Epithelial cell of proximal tubule (primary cell): ENCODE results near the gene FRMD1. TPM values are rescaled to one million over a fixed set of nuclear protein-coding genes. Genes with fewer than 3 reads are reported as not detected.
"Not testable (repeated sequence)": the region's sequence is repeated elsewhere in the genome, so short reads cannot be mapped to it uniquely, and the experiment has no call there.

ENCODE experiments used
- DNase-seq: peaks from one replicate; pipeline ENCODE4 v3.0.0-alpha.2; 2011; ENCODE audit warnings: low read depth
- H3K4me3 ChIP-seq: 2 replicates; pipeline ENCODE4 v1.5.1; 2011; ENCODE audit warnings: low read depth, mild to moderate bottlenecking, low read length
- total RNA-seq: library from RNA; depleted of rRNA; stranded (reverse); fragments of >200 nt; gene quantifications from 2 replicates; pipeline ENCODE4 v1.2.3, GENCODE V29; 2015
- TF ChIP-seq, protein P1 (sequence below): conservative IDR thresholded peaks from 2 replicates; pipeline ENCODE4 v1.5.1; 2012; ENCODE audit warnings: low read depth, mild to moderate bottlenecking, low read length

The FRMD1 gene
- total RNA-seq, 1 donor from 2014 or later, result not detected

DNA sequence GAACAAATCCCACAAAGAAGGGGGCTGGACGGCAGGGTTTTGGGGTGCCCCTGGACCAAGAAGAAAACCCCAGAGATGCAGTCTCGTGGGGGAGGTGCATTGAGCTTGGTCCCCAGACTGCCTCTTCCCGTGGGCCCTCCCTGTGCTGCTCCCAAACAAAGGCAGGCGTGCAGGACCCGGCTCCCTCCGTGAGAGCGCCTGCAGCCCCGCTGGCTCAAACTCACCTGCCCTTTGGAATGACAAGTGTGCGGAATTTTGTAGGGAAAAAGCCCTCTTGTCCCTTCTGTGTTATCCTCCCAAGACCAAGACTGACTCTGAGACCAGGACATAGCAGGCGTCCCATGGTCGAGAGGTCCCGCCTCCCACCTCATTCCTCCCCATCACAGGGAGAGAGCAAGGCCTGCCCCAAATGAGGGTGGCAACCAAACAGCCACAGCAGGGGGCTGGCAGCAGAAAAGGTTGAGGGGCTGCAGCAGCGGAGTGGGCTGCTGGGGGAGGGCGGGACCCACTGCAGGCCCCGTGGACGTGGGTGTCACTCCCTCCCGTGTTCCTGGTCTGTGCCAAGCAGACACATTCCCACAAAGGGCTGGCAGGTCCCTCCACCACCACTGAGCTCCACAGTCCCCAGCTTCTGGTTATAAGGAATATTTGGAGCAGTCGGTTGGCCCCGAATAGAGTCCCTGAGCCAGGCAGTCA is 5.6 kb upstream of the FRMD1 start:
- H3K4me3 ChIP-seq, result no peak overlapping the region
- no peak for DNase-seq
- TF ChIP-seq, protein P1, sequence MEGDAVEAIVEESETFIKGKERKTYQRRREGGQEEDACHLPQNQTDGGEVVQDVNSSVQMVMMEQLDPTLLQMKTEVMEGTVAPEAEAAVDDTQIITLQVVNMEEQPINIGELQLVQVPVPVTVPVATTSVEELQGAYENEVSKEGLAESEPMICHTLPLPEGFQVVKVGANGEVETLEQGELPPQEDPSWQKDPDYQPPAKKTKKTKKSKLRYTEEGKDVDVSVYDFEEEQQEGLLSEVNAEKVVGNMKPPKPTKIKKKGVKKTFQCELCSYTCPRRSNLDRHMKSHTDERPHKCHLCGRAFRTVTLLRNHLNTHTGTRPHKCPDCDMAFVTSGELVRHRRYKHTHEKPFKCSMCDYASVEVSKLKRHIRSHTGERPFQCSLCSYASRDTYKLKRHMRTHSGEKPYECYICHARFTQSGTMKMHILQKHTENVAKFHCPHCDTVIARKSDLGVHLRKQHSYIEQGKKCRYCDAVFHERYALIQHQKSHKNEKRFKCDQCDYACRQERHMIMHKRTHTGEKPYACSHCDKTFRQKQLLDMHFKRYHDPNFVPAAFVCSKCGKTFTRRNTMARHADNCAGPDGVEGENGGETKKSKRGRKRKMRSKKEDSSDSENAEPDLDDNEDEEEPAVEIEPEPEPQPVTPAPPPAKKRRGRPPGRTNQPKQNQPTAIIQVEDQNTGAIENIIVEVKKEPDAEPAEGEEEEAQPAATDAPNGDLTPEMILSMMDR, result no peak

- DNase-seq, result no peak
- TF ChIP-seq, protein P1, result no peak
- H3K4me3 ChIP-seq, result no peak overlapping the region
Measured at GRCh38 chr6:168083514-168083885, 4.5 kb upstream of the FRMD1 start.

GRCh38 chr6:168082860-168083513 is 4.0 kb upstream of the FRMD1 start:
- DNase-seq, result no peak
- no peak overlapping the region for H3K4me3 ChIP-seq
- TF ChIP-seq, protein P1, result no peak

DNA sequence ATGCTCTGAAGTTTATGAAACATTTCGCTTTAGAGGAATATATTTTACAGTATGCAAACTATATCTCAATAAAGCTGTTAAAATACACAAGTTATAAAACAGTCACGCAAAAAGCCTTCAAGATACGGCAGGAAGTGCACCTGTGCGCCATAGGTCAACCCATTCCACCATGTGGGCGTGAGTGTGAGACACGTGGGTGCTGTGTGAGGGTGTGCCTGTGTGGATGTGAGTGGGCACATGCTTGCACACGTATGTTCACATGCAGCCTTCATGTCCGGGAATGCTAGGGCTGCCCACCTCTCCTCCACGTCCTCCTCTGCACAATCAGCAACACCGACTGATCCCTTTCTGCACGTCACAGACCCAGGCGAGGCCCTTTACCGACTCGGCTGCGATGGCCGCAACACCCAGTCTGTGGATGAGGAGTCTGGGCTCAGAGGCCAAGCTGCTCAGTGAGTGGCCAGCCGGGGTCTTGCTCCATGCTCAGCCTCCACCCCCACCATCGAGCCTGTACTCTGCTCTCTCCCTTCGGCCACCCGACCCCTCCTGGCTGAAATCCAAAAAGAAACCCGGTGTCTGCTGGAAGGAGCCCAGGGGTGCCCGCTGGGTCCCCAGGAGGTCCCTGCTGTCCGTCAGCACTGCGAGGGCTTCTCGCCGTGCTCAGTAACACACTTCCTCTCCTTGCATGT is 3.0 kb upstream of the FRMD1 start:
- TF ChIP-seq, protein P1, result no peak

DNA sequence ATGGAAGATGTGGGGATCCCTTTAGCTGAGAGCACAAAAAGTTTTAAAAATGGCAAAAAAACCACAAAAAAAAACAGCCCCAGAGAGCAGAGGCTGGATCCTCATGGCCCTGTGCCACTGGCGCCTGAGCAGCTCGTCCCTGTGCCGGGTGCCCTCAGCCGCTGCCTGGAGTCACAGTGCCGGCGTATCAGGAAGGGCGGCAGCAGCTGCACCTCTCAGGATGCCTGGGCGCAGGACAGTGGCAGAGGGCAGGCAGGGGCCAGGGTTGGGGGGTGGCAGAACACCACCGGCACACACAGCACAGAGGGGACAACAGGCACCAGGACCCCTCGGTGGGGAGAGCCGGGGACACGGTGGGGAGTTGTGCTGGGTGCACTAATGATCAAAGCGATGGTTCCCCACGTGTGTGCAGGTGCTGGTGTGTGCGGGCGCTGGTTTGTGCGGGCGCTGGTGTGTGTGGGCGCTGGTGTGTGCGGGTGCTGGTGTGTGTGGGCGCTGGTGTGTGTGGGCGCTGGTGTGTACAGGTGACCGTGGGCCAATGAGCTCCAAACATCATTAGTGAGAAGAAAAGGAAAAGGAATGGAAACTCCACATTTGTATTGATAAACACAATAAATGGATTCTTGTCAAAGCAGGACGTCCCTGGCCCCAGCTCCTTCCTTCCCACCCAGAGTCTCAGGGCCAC is 1.5 kb upstream of the FRMD1 start:
- TF ChIP-seq, protein P1, result no peak
- no peak for DNase-seq
- H3K4me3 ChIP-seq, result no peak overlapping the region

More for the DNA sequence above, 3.0 kb upstream of the FRMD1 start:
- H3K4me3 ChIP-seq, result no peak overlapping the region
- no peak for DNase-seq

- TF ChIP-seq, protein P1, result no peak
- DNase-seq, result no peak
- H3K4me3 ChIP-seq, result no peak overlapping the region
Measured at GRCh38 chr6:168078175-168078942, 653 bp downstream of the FRMD1 start.

- H3K4me3 ChIP-seq, DNase-seq: not testable (repeated sequence)
Measured at GRCh38 chr6:168077401-168077800, 1.6 kb downstream of the FRMD1 start.
